NCI-H128 (cell line): Measurements from ENCODE around the gene ARFRP1.

Source experiments
- DNase-seq: peaks from one replicate; lab custom pipeline; 2025; ENCODE audit not compliant: unreplicated experiment; lab: John Stamatoyannopoulos, UW

ARFRP1 gene

GRCh38 chr20:63702036-63702665, 5.6 kb downstream of the ARFRP1 start:
- DNase-seq = no peak

GRCh38 chr20:63701329-63702035, 6.3 kb downstream of the ARFRP1 start:
- DNase-seq = no peak

GRCh38 chr20:63701051-63701328, 6.8 kb downstream of the ARFRP1 start:
- DNase-seq = no peak

- no peak for DNase-seq
Measured at GRCh38 chr20:63700199-63701050, 7.4 kb downstream of the ARFRP1 start.

GRCh38 chr20:63699466-63700198, 8.1 kb downstream of the ARFRP1 start:
- DNase-seq = no peak

DNA sequence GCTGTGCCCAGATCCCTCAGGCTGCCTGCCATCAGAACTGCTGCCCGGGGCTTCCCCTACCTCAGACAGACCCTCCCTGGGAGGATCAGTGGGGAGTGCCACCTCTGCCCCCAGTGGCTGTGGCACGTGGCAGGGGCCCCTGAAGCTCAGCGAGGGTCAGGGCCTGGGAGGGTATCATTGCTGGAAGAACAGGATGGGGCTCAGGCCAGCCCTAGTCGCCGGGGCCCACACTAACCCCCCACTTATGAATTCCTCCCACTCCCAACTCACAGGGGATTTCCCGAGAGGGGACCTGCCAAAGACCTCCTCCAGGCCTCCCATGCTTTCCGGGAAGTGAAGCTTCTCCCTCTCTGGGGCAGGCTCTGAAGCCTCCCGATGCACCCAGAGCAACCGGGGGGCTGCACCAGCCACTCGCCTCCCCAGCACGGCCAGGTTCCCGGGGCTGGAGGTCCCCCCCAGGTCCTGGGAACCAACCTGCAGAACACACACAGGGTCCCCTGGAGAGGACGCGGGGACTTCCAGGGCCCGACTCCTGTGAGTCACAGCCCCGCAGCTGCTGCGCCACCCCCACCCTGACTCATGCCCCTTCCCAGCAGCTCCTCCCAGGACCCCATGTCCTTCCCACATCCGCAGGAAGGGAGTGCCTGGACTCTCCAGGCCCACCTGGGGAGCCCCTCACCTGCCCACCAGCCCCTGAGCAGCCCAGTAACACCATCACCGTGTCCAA, 8.9 kb downstream of the ARFRP1 start:
- DNase-seq = no peak

DNA sequence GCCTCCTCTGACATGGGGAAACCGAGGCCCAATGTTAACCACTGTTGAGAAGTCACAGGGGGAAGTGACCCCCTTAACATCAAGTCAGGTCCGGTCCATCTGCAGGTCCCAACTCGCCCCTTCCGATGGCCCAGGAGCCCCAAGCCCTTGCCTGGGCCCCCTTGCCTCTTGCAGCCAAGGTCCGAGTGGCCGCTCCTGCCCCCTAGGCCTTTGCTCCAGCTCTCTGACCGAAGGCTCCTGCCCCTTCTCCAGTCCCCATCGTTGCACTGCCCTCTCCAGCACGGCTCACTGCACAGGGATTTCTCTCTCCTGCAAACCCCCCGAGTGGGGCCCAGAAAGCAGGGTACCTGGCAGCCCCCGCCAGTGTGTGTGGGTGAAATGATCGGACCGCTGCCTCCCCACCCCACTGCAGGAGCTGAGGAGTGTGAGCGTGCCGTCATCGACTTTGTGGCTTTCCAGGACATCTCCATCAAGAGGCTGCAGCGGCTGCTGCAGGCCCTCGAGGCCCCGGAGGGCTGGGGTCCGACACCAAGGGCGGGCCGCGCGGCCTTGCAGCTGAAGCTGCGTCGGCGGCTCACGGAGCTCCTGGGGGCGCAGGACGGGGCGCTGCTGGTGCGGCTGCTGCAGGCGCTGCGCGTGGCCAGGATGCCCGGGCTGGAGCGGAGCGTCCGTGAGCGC, 9.8 kb downstream of the ARFRP1 start:
- DNase-seq = no peak

DNA sequence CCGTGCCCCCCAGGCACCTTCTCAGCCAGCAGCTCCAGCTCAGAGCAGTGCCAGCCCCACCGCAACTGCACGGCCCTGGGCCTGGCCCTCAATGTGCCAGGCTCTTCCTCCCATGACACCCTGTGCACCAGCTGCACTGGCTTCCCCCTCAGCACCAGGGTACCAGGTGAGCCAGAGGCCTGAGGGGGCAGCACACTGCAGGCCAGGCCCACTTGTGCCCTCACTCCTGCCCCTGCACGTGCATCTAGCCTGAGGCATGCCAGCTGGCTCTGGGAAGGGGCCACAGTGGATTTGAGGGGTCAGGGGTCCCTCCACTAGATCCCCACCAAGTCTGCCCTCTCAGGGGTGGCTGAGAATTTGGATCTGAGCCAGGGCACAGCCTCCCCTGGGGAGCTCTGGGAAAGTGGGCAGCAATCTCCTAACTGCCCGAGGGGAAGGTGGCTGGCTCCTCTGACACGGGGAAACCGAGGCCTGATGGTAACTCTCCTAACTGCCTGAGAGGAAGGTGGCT, 10.4 kb downstream of the ARFRP1 start:
- DNase-seq = no peak

DNA sequence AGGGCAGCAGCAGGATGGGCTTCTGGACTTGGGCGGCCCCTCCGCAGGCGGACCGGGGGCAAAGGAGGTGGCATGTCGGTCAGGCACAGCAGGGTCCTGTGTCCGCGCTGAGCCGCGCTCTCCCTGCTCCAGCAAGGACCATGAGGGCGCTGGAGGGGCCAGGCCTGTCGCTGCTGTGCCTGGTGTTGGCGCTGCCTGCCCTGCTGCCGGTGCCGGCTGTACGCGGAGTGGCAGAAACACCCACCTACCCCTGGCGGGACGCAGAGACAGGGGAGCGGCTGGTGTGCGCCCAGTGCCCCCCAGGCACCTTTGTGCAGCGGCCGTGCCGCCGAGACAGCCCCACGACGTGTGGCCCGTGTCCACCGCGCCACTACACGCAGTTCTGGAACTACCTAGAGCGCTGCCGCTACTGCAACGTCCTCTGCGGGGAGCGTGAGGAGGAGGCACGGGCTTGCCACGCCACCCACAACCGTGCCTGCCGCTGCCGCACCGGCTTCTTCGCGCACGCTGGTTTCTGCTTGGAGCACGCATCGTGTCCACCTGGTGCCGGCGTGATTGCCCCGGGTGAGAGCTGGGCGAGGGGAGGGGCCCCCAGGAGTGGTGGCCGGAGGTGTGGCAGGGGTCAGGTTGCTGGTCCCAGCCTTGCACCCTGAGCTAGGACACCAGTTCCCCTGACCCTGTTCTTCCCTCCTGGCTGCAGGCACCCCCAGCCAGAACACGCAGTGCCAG, 11.0 kb downstream of the ARFRP1 start, which contains the start of gene TNFRSF6B:
TNFRSF6B (plus strand) TSS at position 25 of the 729 bp plus-strand sequence; CDS start at position 141, 116 bp downstream.
- DNase-seq = no peak

DNA sequence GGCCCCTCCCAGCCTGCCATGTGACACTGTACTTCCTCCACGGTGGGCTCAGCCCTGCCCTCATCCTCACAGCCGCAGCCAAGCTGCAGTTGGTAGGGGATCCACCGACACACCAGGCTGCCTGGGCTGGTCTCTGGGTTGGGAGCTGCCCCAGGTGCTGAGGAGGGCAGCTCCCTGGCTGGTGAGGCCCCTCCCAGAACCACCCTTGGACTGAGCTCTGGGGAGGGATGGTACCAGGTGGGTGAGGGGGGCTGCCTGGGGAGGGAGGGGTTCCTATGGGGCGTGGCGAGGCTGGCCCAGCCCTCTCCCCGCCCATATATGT, 11.5 kb downstream of the ARFRP1 start:
- no peak for DNase-seq

DNA sequence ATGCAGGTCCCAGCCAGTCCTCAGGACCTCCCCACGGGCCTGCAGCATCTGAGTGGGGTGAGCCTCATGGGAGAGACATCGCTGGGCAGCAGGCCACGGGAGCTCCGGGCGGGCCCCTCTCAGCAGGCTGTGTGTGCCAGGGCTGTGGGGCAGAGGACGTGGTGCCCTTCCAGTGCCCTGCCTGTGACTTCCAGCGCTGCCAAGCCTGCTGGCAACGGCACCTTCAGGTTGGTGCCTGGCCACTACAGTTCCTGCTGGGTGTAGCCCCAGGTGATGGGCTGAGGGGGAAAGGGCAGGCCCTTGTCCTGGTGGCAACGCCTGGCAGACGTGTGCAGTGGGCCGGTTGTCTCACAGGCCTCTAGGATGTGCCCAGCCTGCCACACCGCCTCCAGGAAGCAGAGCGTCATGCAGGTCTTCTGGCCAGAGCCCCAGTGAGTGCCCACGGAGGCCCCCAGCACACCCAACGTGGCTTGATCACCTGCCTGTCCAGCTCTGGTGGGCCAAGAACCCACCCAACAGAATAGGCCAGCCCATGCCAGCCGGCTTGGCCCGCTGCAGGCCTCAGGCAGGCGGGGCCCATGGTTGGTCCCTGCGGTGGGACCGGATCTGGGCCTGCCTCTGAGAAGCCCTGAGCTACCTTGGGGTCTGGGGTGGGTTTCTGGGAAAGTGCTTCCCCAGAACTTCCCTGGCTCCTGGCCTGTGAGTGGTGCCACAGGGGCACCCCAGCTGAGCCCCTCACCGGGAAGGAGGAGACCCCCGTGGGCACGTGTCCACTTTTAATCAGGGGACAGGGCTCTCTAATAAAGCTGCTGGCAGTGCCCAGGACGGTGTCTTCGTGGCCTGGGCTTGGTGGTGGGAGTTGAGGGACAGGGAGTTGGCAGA, 12.1 kb downstream of the ARFRP1 start:
- no peak for DNase-seq

- DNase-seq = no peak
Measured at GRCh38 chr20:63694584-63695423, 13.0 kb downstream of the ARFRP1 start.

- no peak for DNase-seq
Measured at GRCh38 chr20:63693733-63694583, 13.8 kb downstream of the ARFRP1 start.

- no peak for DNase-seq
Measured at GRCh38 chr20:63693083-63693732, 14.6 kb downstream of the ARFRP1 start.

GRCh38 chr20:63692436-63693082, 15.2 kb downstream of the ARFRP1 start:
- no peak for DNase-seq
